K562 (cell line): ENCODE results near the gene PRR19. TPM values are rescaled to one million over a fixed set of nuclear protein-coding genes. Genes with fewer than 3 reads are reported as not detected.
A peak's percentile ranks its signal among the peaks of the same experiment; 100 is the strongest.

Source experiments
- ARHGAP35 ChIP-seq: fragments of 450-650 bp; IDR thresholded peaks from 2 replicates; pipeline ENCODE4 v1.6.1; 2018; ENCODE audit not compliant: partially characterized antibody
- ARID2 ChIP-seq: fragments of 450-650 bp; IDR thresholded peaks from 2 replicates; pipeline ENCODE4 v1.6.1; 2017; ENCODE audit warnings: antibody characterized with exemption, mild to moderate bottlenecking
- ARID4B ChIP-seq: sonication (generic); formaldehyde crosslinking; IDR thresholded peaks from 2 replicates; pipeline ENCODE4 v1.8.0; 2022; ENCODE audit warnings: mild to moderate bottlenecking, missing genetic modification reagents
- ATF2 ChIP-seq: sonication (generic); formaldehyde crosslinking; IDR thresholded peaks from 2 replicates; pipeline ENCODE4 v1.8.1; 2022; ENCODE audit warnings: missing genetic modification reagents
- BDP1 ChIP-seq: IDR thresholded peaks from 3 replicates; pipeline ENCODE4 v1.6.1; 2011; ENCODE audit not compliant: insufficient read length, insufficient read depth
- HNRNPUL1 ChIP-seq: fragments of 200-400 bp; formaldehyde crosslinking; IDR thresholded peaks from 2 replicates; pipeline ENCODE4 v1.6.1; 2017; ENCODE audit warnings: low read length
- MTA3 ChIP-seq: fragments of 450-650 bp; formaldehyde crosslinking; IDR thresholded peaks from 2 replicates; pipeline ENCODE4 v1.6.1; 2017; ENCODE audit warnings: mild to moderate bottlenecking, borderline replicate concordance
- RFX1 ChIP-seq: fragments of 450-650 bp; IDR thresholded peaks from 2 replicates; pipeline ENCODE4 v1.6.1; 2016; ENCODE audit warnings: mild to moderate bottlenecking, moderate library complexity
- SFPQ ChIP-seq: fragments of 200-400 bp; formaldehyde crosslinking; IDR thresholded peaks from 2 replicates; pipeline ENCODE4 v1.6.1; 2017; ENCODE audit warnings: mild to moderate bottlenecking, low read depth, low read length, moderate library complexity
- SMARCE1 ChIP-seq: fragments of 450-650 bp; IDR thresholded peaks from 2 replicates; pipeline ENCODE4 v1.7.1; 2016; ENCODE audit warnings: mild to moderate bottlenecking
- TSHZ1 ChIP-seq: fragments of 250-450 bp; sonication (Bioruptor Pico); IDR thresholded peaks from 2 replicates; pipeline ENCODE4 v1.4.0; 2020; ENCODE audit warnings: mild to moderate bottlenecking, moderate library complexity
- ZNF324 ChIP-seq: fragments of 250-450 bp; sonication (Bioruptor Pico); IDR thresholded peaks from 2 replicates; pipeline ENCODE4 v1.4.0; 2020; ENCODE audit warnings: mild to moderate bottlenecking
- ZNF695 ChIP-seq: fragments of 450-650 bp; formaldehyde crosslinking; IDR thresholded peaks from 2 replicates; pipeline ENCODE4 v1.4.0; 2020; ENCODE audit warnings: mild to moderate bottlenecking, moderate library complexity
- ZNF830 ChIP-seq: fragments of 250-450 bp; sonication (Bioruptor Pico); IDR thresholded peaks from 2 replicates; pipeline ENCODE4 v1.5.0; 2021; ENCODE audit warnings: mild to moderate bottlenecking
- polyA plus RNA-seq, 8 experiments: library from polyadenylated mRNA; depleted of rRNA in 4 of 8; stranded (reverse) in 5 of 8; unstranded in 3 of 8; fragments of >200 nt; fragmentation: Nextera tagmentation in 2 of 8; fragmentation: Illumina TruSeq in 1 of 8; extraction: Ambion mirVana in 2 of 8; extraction: Trizol in 1 of 8; gene quantifications; 2 replicates each; pipeline versions ENCODE4 v1.2.1 to v1.2.3, GENCODE V29; 2011 to 2014; ENCODE audit warnings: inconsistent platforms in 1 of 8, missing spikeins in 1 of 8
- total RNA-seq, 7 experiments: library from RNA; depleted of rRNA in 6 of 7; stranded (reverse); fragments of >200 nt in 6 of 7; fragmentation: Illumina TruSeq in 2 of 7; extraction: Trizol in 2 of 7; gene quantifications; 2 replicates each; pipeline versions ENCODE4 v1.2.1 to v1.2.3, GENCODE V29; 2011 to 2021; ENCODE audit warnings: low replicate concordance in 1 of 7

The PRR19 gene
- total and polyA plus RNA-seq, 9 of the 15 experiments (the other 6 are each of a cell fraction or from before 2014, with no cell fraction given), result 0.10 to 1.6 (median 0.54) TPM

- TF ChIP-seq ATF2 (CRISPR knock-in tag), result no peak
- 0 out of 2 replicates have a peak, but pooled peaks have one; percentile 13 for TF ChIP-seq ZNF830 (CRISPR knock-in tag)
- no peak for TF ChIP-seq SFPQ
- no peak for TF ChIP-seq BDP1
- no peak for TF ChIP-seq ZNF695 (CRISPR knock-in tag)
- TF ChIP-seq SMARCE1, result no peak
- no peak for TF ChIP-seq ZNF324 (CRISPR knock-in tag)
- TF ChIP-seq ARHGAP35, result no peak
- no peak for TF ChIP-seq TSHZ1 (CRISPR knock-in tag)
- no peak for TF ChIP-seq ARID2
- no peak for TF ChIP-seq RFX1
- peak; percentile 64; the same call in 1 of the 2 replicates for TF ChIP-seq ARID4B
- TF ChIP-seq HNRNPUL1, result no peak
- peak; percentile 94 for TF ChIP-seq MTA3
Measured at GRCh38 chr19:42279902-42280814, 21.8 kb upstream of the PRR19 start (continued).
